Spleen (tissue), 11 donors: Measurements from ENCODE around the gene ELP2. TPM values are rescaled to one million over a fixed set of nuclear protein-coding genes. Genes with fewer than 3 reads are reported as not detected.
"Not testable (repeated sequence)": the region's sequence is repeated elsewhere in the genome, so short reads cannot be mapped to it uniquely, and the experiment has no call there.

Experiments
- DNase-seq: peaks from one replicate; pipeline ENCODE4 v3.0.0-alpha.2; 2020
- H3K27ac ChIP-seq, 8 donors: fragments of 200-600 bp; sonication (generic) in 7 of 8; 1 replicate in 4 of 8; 2 replicates in 4 of 8; pipeline versions ENCODE4 v1.5.0 to v1.8.0; 2016 to 2021; ENCODE audit warnings: inconsistent platforms in 4 of 8, mild to moderate bottlenecking in 4 of 8, moderate library complexity in 1 of 8
- H3K27me3 ChIP-seq, 7 donors: fragments of 200-600 bp; sonication (generic) in 6 of 7; replicated peaks in 1 of 7; 1 replicate in 4 of 7; 2 replicates in 3 of 7; pipeline versions ENCODE4 v1.5.0 to v1.8.0; 2016 to 2021; ENCODE audit warnings: inconsistent platforms in 3 of 7, mild to moderate bottlenecking in 1 of 7
- H3K36me3 ChIP-seq, 6 donors: fragments of 200-600 bp; sonication (generic) in 5 of 6; 1 replicate in 4 of 6; 2 replicates in 2 of 6; pipeline versions ENCODE4 v1.5.0 to v1.8.0; 2016 to 2021; ENCODE audit warnings: inconsistent platforms in 2 of 6
- H3K4me1 ChIP-seq, 6 donors: fragments of 200-600 bp; sonication (generic) in 5 of 6; 1 replicate in 3 of 6; 2 replicates in 3 of 6; pipeline versions ENCODE4 v1.5.0 to v1.8.0; 2016 to 2021; ENCODE audit warnings: inconsistent platforms in 3 of 6
- H3K4me3 ChIP-seq, 8 donors: fragments of 200-600 bp; sonication (generic) in 7 of 8; 1 replicate in 4 of 8; 2 replicates in 4 of 8; pipeline versions ENCODE4 v1.5.0 to v1.8.0; 2016 to 2021; ENCODE audit warnings: inconsistent platforms in 4 of 8, mild to moderate bottlenecking in 4 of 8, moderate library complexity in 2 of 8
- H3K9me3 ChIP-seq, 8 donors: fragments of 200-600 bp; sonication (generic) in 7 of 8; 1 replicate in 4 of 8; 2 replicates in 4 of 8; pipeline versions ENCODE4 v1.5.0 to v1.8.0; 2016 to 2021; ENCODE audit warnings: inconsistent platforms in 4 of 8
- POLR2A ChIP-seq, 3 donors: fragments of 450-650 bp; IDR thresholded peaks; one replicate each; pipeline ENCODE4 v1.5.1; 2017; ENCODE audit warnings: antibody characterized with exemption in 3 of 3, mild to moderate bottlenecking in 1 of 3
- POLR2AphosphoS5 ChIP-seq, 3 donors: sonication (generic); formaldehyde crosslinking; IDR thresholded peaks; one replicate each; pipeline ENCODE4 v1.5.1; 2017; ENCODE audit warnings: antibody characterized with exemption in 3 of 3
- WGBS, 5 donors: extraction: QIAGEN DNeasy Blood & Tissue Kit in 3 of 5; methylation state at CpG; one replicate each; pipeline versions ENCODE4 v1.1.5 to v1.1.7; 2013 to 2018; 5-methylcytosine and 5-hydroxymethylcytosine counted together
- intact Hi-C: fragments of 100-400 bp; cut with DNase I; formaldehyde crosslinking; loops from one replicate; pipeline ENCODE4 v1.15.0; 2023; ENCODE audit warnings: low total_unique reads
- polyA plus RNA-seq, 3 donors: library from polyadenylated mRNA; stranded (reverse); fragments of 200-250 nt; gene quantifications; one replicate each; pipeline ENCODE4 v1.2.1, GENCODE V29; 2013
- total RNA-seq, 7 donors: library from RNA; depleted of rRNA in 3 of 7; stranded (reverse); fragments of >200 nt in 3 of 7; fragmentation: NEBNext Ultra II Directional in 4 of 7; extraction: Animal tissue kit (Norgen Biotek cat#: 25700) in 4 of 7; gene quantifications; one replicate each; pipeline versions ENCODE4 v1.1.0 to v1.2.1, GENCODE V29; 2016 to 2021
- TF ChIP-seq, protein P1 (sequence below), 11 experiments: fragments of 200-600 bp in 7 of 11; fragments of 450-650 bp in 4 of 11; sonication (generic) in 4 of 11; IDR thresholded peaks in 8 of 11; conservative IDR thresholded peaks in 3 of 11; 1 replicate in 7 of 11; 2 replicates in 4 of 11; pipeline versions ENCODE4 v1.4.0 to v1.8.0; 2016 to 2021; ENCODE audit warnings: antibody characterized with exemption in 11 of 11, inconsistent platforms in 4 of 11, mild to moderate bottlenecking in 1 of 11
- donor health status: healthy with polysubstance abuse.
- donor health status: DM: no; HTN: no; CAD: no; lungs with moderate emphysema.
- donor health status: DM: no; HTN: no; CAD: no.
- donor health status: Bipolar disorder and iron deficiency.
- donor health status: healthy.
- donor health status: DM: no; HTN: no; CAD: no.
- donor health status: DM: yes; HTN: yes; CAD: no.

Gene ELP2
- total and polyA plus RNA-seq, 10 donors = 45.7 to 99.7 (median 72.6) TPM

- TF ChIP-seq POLR2A (IDR thresholded peaks at IDR 0.05) (no peak), POLR2AphosphoS5 (IDR thresholded peaks at IDR 0.05) (no peak)
- TF ChIP-seq, protein P1, sequence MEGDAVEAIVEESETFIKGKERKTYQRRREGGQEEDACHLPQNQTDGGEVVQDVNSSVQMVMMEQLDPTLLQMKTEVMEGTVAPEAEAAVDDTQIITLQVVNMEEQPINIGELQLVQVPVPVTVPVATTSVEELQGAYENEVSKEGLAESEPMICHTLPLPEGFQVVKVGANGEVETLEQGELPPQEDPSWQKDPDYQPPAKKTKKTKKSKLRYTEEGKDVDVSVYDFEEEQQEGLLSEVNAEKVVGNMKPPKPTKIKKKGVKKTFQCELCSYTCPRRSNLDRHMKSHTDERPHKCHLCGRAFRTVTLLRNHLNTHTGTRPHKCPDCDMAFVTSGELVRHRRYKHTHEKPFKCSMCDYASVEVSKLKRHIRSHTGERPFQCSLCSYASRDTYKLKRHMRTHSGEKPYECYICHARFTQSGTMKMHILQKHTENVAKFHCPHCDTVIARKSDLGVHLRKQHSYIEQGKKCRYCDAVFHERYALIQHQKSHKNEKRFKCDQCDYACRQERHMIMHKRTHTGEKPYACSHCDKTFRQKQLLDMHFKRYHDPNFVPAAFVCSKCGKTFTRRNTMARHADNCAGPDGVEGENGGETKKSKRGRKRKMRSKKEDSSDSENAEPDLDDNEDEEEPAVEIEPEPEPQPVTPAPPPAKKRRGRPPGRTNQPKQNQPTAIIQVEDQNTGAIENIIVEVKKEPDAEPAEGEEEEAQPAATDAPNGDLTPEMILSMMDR (IDR thresholded peaks at IDR 0.05 in 8 of 11, conservative IDR thresholded peaks at IDR 0.05 in 3 of 11) = no peak
- intact Hi-C loops = loop anchor here (10.0 kb wide), 1 partner anchor 345 kb away; no protein-coding TSS in a partner anchor
- H3K27ac ChIP-seq = no peak overlapping the region
- H3K4me1 ChIP-seq = no peaks in the 10 kb centered on the region
- no peak overlapping the region for H3K4me3 ChIP-seq
- H3K36me3 ChIP-seq = peaks cover 8 to 72% (median 42%) of the 10 kb centered on the region in 6 donors
- no peaks in the 10 kb centered on the region for H3K27me3 ChIP-seq
- no peak for DNase-seq
- WGBS, 5 donors = 89 to 100% (median 94%) methylated on average over 1 of the region's 1 CpG
- no peaks in the 10 kb centered on the region for H3K9me3 ChIP-seq
Measured at GRCh38 chr18:36109737-36110136, 20.0 kb upstream of the ELP2 start.

GRCh38 chr18:36112302-36112701, 17.4 kb upstream of the ELP2 start:
- Histone ChIP-seq H3K4me1 (no peaks in the 10 kb centered on the region), H3K4me3 (no peak overlapping the region), H3K27me3 (no peaks in the 10 kb centered on the region), H3K36me3 (peaks cover 8 to 97% (median 64%) of the 10 kb centered on the region in 6 donors), H3K9me3 (no peaks in the 10 kb centered on the region), H3K27ac (no peak overlapping the region)
- TF ChIP-seq POLR2AphosphoS5 (IDR thresholded peaks at IDR 0.05) (no peak), POLR2A (IDR thresholded peaks at IDR 0.05) (no peak)
- TF ChIP-seq, protein P1 (IDR thresholded peaks at IDR 0.05 in 8 of 11, conservative IDR thresholded peaks at IDR 0.05 in 3 of 11) = no peak
- intact Hi-C loops = loop anchor here (10.0 kb wide), 1 partner anchor 342 kb away; no protein-coding TSS in a partner anchor
- DNase-seq = no peak

DNA sequence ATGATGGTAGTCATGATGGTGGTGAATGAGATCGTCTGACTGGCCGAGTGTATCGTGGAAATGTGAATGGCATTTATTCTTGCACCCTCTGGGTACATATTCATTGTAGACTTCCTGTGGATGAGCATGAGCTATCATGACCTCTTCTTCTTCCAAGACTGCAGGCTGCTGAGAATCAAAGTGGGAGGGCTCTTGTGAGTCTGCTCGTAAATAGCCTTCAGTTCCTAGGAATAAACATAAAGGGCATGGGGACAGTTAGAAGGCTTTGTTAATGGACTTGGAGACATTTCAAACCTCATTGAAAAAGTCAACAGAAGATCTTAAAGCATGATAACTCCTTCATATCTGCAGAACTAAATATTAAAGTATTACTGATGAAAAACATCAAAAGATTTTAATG, 15.4 kb upstream of the ELP2 start:
- peaks cover 8 to 99% (median 71%) of the 10 kb centered on the region in 6 donors for H3K36me3 ChIP-seq
- intact Hi-C loops = loop anchor here (10.0 kb wide), 1 partner anchor 341 kb away; no protein-coding TSS in a partner anchor
- 90 to 96% (median 94%) methylated on average over 4 of the region's 4 CpGs for WGBS, 5 donors
- no peak overlapping the region for H3K27ac ChIP-seq
- no peaks in the 10 kb centered on the region for H3K9me3 ChIP-seq
- no peaks in the 10 kb centered on the region for H3K4me1 ChIP-seq
- TF ChIP-seq POLR2AphosphoS5 (IDR thresholded peaks at IDR 0.05) (no peak), POLR2A (IDR thresholded peaks at IDR 0.05) (no peak)
- TF ChIP-seq, protein P1 (IDR thresholded peaks at IDR 0.05 in 8 of 11, conservative IDR thresholded peaks at IDR 0.05 in 3 of 11) = no peak
- H3K4me3 ChIP-seq = no peak overlapping the region
- DNase-seq = no peak
- no peaks in the 10 kb centered on the region for H3K27me3 ChIP-seq

GRCh38 chr18:36114738-36115137, 15.0 kb upstream of the ELP2 start:
- intact Hi-C loops = loop anchor here (10.0 kb wide), 1 partner anchor 340 kb away; no protein-coding TSS in a partner anchor
- Histone ChIP-seq H3K4me3 (no peak overlapping the region), H3K9me3 (no peaks in the 10 kb centered on the region), H3K27me3 (no peaks in the 10 kb centered on the region), H3K36me3 (peaks cover 8 to 99% (median 71%) of the 10 kb centered on the region in 6 donors), H3K27ac (no peak overlapping the region), H3K4me1 (no peaks in the 10 kb centered on the region)
- TF ChIP-seq POLR2A (IDR thresholded peaks at IDR 0.05) = no peak
- TF ChIP-seq, protein P1 (IDR thresholded peaks at IDR 0.05 in 8 of 11, conservative IDR thresholded peaks at IDR 0.05 in 3 of 11) = no peak
- TF ChIP-seq POLR2AphosphoS5 (IDR thresholded peaks at IDR 0.05) = no peak
- no peak for DNase-seq
- WGBS, 5 donors = 68 to 88% (median 80%) methylated on average over 1 of the region's 1 CpG

GRCh38 chr18:36116771-36117170, 12.9 kb upstream of the ELP2 start:
- not testable (repeated sequence) for H3K4me3 ChIP-seq, H3K4me1 ChIP-seq, H3K27me3 ChIP-seq, H3K27ac ChIP-seq, H3K9me3 ChIP-seq, DNase-seq
- peaks cover 8 to 99% (median 71%) of the 10 kb centered on the region in 6 donors for H3K36me3 ChIP-seq
- intact Hi-C loops = loop anchor here (10.0 kb wide), 1 partner anchor 338 kb away; no protein-coding TSS in a partner anchor
- WGBS, 5 donors = 90 to 98% (median 93%) methylated on average over 11 of the region's 11 CpGs
